ENCODE results near the gene PRXL2C. TPM values are rescaled to one million over a fixed set of nuclear protein-coding genes. Genes with fewer than 3 reads are reported as not detected.
"Not testable (repeated sequence)": the region's sequence is repeated elsewhere in the genome, so short reads cannot be mapped to it uniquely, and the experiment has no call there.

The PRXL2C gene
- total and polyA plus RNA-seq, 2 donors, result 4.7 to 10.6 TPM

- not testable (repeated sequence) for DNase-seq (ENCODE audit: low read depth in 6 of 9, low spot score in 9 of 9)
These were observed 21.5 kb downstream of the PRXL2C start for GRCh38 chr9:96633579-96633978.

GRCh38 chr9:96626912-96627311 lies 28.2 kb downstream of the PRXL2C start:
- Histone ChIP-seq H3K9me3 (ENCODE audit: control insufficient read depth in 2 of 2, insufficient read depth in 1 of 2, low read length in 1 of 2) (no peaks in the 10 kb centered on the region), H3K27ac (ENCODE audit: low read depth in 1 of 2, low read length in 1 of 2) (no peak overlapping the region), H3K36me3 (ENCODE audit: control insufficient read depth in 2 of 2, insufficient read depth in 2 of 2, low read length in 1 of 2) (no peaks in the 10 kb centered on the region), H3K4me3 (ENCODE audit: low read length in 2 of 2) (no peak overlapping the region), H3K4me1 (ENCODE audit: control insufficient read depth in 2 of 2, insufficient read depth in 2 of 2, low read length in 2 of 2) (no peaks in the 10 kb centered on the region), H3K27me3 (ENCODE audit: control insufficient read depth in 2 of 2, insufficient read depth in 1 of 2, low read length in 1 of 2) (peaks cover 3% of the 10 kb centered on the region in 2 donors)
- WGBS, result 86% methylated on average over 6 of the region's 6 CpGs
- DNase-seq (ENCODE audit: low read depth in 6 of 9, low spot score in 9 of 9), result no peak

More at GRCh38 chr9:96633579-96633978, 21.5 kb downstream of the PRXL2C start:
- not testable (repeated sequence) for H3K4me3 ChIP-seq (ENCODE audit: low read length in 2 of 2); H3K27ac ChIP-seq (ENCODE audit: low read depth in 1 of 2, low read length in 1 of 2); H3K4me1 ChIP-seq (ENCODE audit: control insufficient read depth in 2 of 2, insufficient read depth in 2 of 2, low read length in 2 of 2); H3K27me3 ChIP-seq (ENCODE audit: control insufficient read depth in 2 of 2, insufficient read depth in 1 of 2, low read length in 1 of 2); H3K36me3 ChIP-seq (ENCODE audit: control insufficient read depth in 2 of 2, insufficient read depth in 2 of 2, low read length in 1 of 2); H3K9me3 ChIP-seq (ENCODE audit: control insufficient read depth in 2 of 2, insufficient read depth in 1 of 2, low read length in 1 of 2)
- WGBS, result 94% methylated on average over 8 of the region's 8 CpGs

- no peak for DNase-seq (ENCODE audit: low read depth in 6 of 9, low spot score in 9 of 9)
- Histone ChIP-seq H3K4me3 (ENCODE audit: low read length in 2 of 2) (no peak overlapping the region), H3K27me3 (ENCODE audit: control insufficient read depth in 2 of 2, insufficient read depth in 1 of 2, low read length in 1 of 2) (peaks cover 38 to 48% of the 10 kb centered on the region in 2 donors), H3K9me3 (ENCODE audit: control insufficient read depth in 2 of 2, insufficient read depth in 1 of 2, low read length in 1 of 2) (peaks cover 2 to 3% of the 10 kb centered on the region in 2 donors), H3K36me3 (ENCODE audit: control insufficient read depth in 2 of 2, insufficient read depth in 2 of 2, low read length in 1 of 2) (no peaks in the 10 kb centered on the region), H3K27ac (ENCODE audit: low read depth in 1 of 2, low read length in 1 of 2) (no peak overlapping the region), H3K4me1 (ENCODE audit: control insufficient read depth in 2 of 2, insufficient read depth in 2 of 2, low read length in 2 of 2) (peaks cover 0 to 7% of the 10 kb centered on the region in 2 donors)
- 77% methylated on average over 4 of the region's 4 CpGs for WGBS
These were observed 33.5 kb downstream of the PRXL2C start for GRCh38 chr9:96621618-96622017.

DNA sequence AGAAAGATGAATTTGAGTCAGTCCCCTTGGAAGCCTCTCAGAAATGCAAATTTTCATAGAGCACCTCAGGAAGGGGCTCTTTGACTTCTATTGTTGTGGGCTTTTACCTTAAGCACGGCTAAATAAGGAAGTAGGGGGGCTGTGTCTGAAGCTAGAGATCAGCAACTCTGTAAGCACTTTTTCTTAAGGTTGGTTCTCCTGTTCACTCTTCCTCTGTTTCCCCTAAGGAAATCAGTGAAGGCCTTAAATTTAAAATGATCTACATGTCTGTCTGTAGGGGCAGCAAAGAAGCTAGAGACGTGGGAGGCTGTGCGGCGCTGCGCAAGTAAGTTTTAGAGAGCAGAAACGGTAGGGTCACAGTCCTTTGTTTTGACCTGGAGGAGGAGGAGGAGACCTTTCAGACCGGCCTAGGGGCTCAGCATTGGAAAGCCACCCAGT lies 34.3 kb downstream of the PRXL2C start:
- H3K4me3 ChIP-seq (ENCODE audit: low read length in 2 of 2), result no peak overlapping the region
- H3K4me1 ChIP-seq (ENCODE audit: control insufficient read depth in 2 of 2, insufficient read depth in 2 of 2, low read length in 2 of 2), result peaks cover 0 to 7% of the 10 kb centered on the region in 2 donors
- no peak overlapping the region for H3K27ac ChIP-seq (ENCODE audit: low read depth in 1 of 2, low read length in 1 of 2)
- H3K9me3 ChIP-seq (ENCODE audit: control insufficient read depth in 2 of 2, insufficient read depth in 1 of 2, low read length in 1 of 2), result peaks cover 2 to 3% of the 10 kb centered on the region in 2 donors
- no peak for DNase-seq (ENCODE audit: low read depth in 6 of 9, low spot score in 9 of 9)
- 40% methylated on average over 7 of the region's 7 CpGs for WGBS
- peaks cover 38 to 52% of the 10 kb centered on the region in 2 donors for H3K27me3 ChIP-seq (ENCODE audit: control insufficient read depth in 2 of 2, insufficient read depth in 1 of 2, low read length in 1 of 2)
- H3K36me3 ChIP-seq (ENCODE audit: control insufficient read depth in 2 of 2, insufficient read depth in 2 of 2, low read length in 1 of 2), result no peaks in the 10 kb centered on the region

DNA sequence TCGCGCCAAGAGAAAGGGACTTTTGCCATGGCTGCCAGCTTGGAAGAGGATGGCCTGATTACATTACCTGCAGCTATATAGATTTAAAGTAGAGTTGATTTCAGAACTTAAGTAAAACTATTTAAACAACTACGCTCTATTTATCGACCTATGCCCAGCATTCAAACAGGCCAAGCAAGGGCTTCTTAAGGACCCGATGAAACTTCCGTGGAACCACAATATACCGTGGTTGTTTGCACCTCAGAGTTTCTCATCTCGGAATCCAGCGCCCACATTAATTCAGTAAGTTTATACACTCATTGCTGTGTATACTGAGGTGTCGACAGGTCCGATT lies 35.0 kb downstream of the PRXL2C start:
- peaks cover 38 to 52% of the 10 kb centered on the region in 2 donors for H3K27me3 ChIP-seq (ENCODE audit: control insufficient read depth in 2 of 2, insufficient read depth in 1 of 2, low read length in 1 of 2)
- 66% methylated on average over 11 of the region's 11 CpGs for WGBS
- H3K9me3 ChIP-seq (ENCODE audit: control insufficient read depth in 2 of 2, insufficient read depth in 1 of 2, low read length in 1 of 2), result peaks cover 2 to 3% of the 10 kb centered on the region in 2 donors
- peaks cover 0 to 7% of the 10 kb centered on the region in 2 donors for H3K4me1 ChIP-seq (ENCODE audit: control insufficient read depth in 2 of 2, insufficient read depth in 2 of 2, low read length in 2 of 2)
- H3K36me3 ChIP-seq (ENCODE audit: control insufficient read depth in 2 of 2, insufficient read depth in 2 of 2, low read length in 1 of 2), result no peaks in the 10 kb centered on the region
- H3K27ac ChIP-seq (ENCODE audit: low read depth in 1 of 2, low read length in 1 of 2), result no peak overlapping the region
- peak overlapping the region in 1 of 2 donors; percentile 45 for H3K4me3 ChIP-seq (ENCODE audit: low read length in 2 of 2)
- no peak for DNase-seq (ENCODE audit: low read depth in 6 of 9, low spot score in 9 of 9)

- 2% methylated on average over 66 of the region's 66 CpGs for WGBS
- Histone ChIP-seq H3K4me3 (ENCODE audit: low read length in 2 of 2) (peak within 1 kb of the TSS; percentile 16 to 45), H3K9me3 (ENCODE audit: control insufficient read depth in 2 of 2, insufficient read depth in 1 of 2, low read length in 1 of 2) (peaks cover 2 to 3% of the 10 kb centered on the region in 2 donors), H3K27me3 (ENCODE audit: control insufficient read depth in 2 of 2, insufficient read depth in 1 of 2, low read length in 1 of 2) (peaks cover 38 to 52% of the 10 kb centered on the region in 2 donors), H3K36me3 (ENCODE audit: control insufficient read depth in 2 of 2, insufficient read depth in 2 of 2, low read length in 1 of 2) (no peaks in the 10 kb centered on the region), H3K4me1 (ENCODE audit: control insufficient read depth in 2 of 2, insufficient read depth in 2 of 2, low read length in 2 of 2) (peaks cover 0 to 7% of the 10 kb centered on the region in 2 donors), H3K27ac (ENCODE audit: low read depth in 1 of 2, low read length in 1 of 2) (peak within 1 kb of the TSS in 1 of 2 donors; percentile 26)
- DNase-seq (ENCODE audit: low read depth in 6 of 9, low spot score in 9 of 9), result peak in 5 of 9 donors; percentile 13 to 50 (median 28)
These were observed 35.5 kb downstream of the PRXL2C start, which contains the start of gene CDC14B for GRCh38 chr9:96619491-96620180. Gene CDC14B, minus strand, starts transcription at chr9:96619843. Its CDS starts 465 bp downstream, at chr9:96619378.

GRCh38 chr9:96619124-96619465 lies 36.0 kb downstream of the PRXL2C start:
- WGBS, result 2% methylated on average over 54 of the region's 54 CpGs
- H3K27me3 ChIP-seq (ENCODE audit: control insufficient read depth in 2 of 2, insufficient read depth in 1 of 2, low read length in 1 of 2), result peaks cover 38 to 52% of the 10 kb centered on the region in 2 donors
- no peak for DNase-seq (ENCODE audit: low read depth in 6 of 9, low spot score in 9 of 9)
- no peaks in the 10 kb centered on the region for H3K36me3 ChIP-seq (ENCODE audit: control insufficient read depth in 2 of 2, insufficient read depth in 2 of 2, low read length in 1 of 2)
- H3K4me1 ChIP-seq (ENCODE audit: control insufficient read depth in 2 of 2, insufficient read depth in 2 of 2, low read length in 2 of 2), result peaks cover 0 to 7% of the 10 kb centered on the region in 2 donors
- H3K4me3 ChIP-seq (ENCODE audit: low read length in 2 of 2), result peak overlapping the region; percentile 16 to 45
- H3K27ac ChIP-seq (ENCODE audit: low read depth in 1 of 2, low read length in 1 of 2), result no peak overlapping the region
- peaks cover 2 to 3% of the 10 kb centered on the region in 2 donors for H3K9me3 ChIP-seq (ENCODE audit: control insufficient read depth in 2 of 2, insufficient read depth in 1 of 2, low read length in 1 of 2)

- H3K4me1 ChIP-seq (ENCODE audit: control insufficient read depth in 2 of 2, insufficient read depth in 2 of 2, low read length in 2 of 2), result peaks cover 0 to 7% of the 10 kb centered on the region in 2 donors
- peak overlapping the region; percentile 16 to 45 for H3K4me3 ChIP-seq (ENCODE audit: low read length in 2 of 2)
- H3K27me3 ChIP-seq (ENCODE audit: control insufficient read depth in 2 of 2, insufficient read depth in 1 of 2, low read length in 1 of 2), result peaks cover 38 to 52% of the 10 kb centered on the region in 2 donors
- no peak for DNase-seq (ENCODE audit: low read depth in 6 of 9, low spot score in 9 of 9)
- no peaks in the 10 kb centered on the region for H3K36me3 ChIP-seq (ENCODE audit: control insufficient read depth in 2 of 2, insufficient read depth in 2 of 2, low read length in 1 of 2)
- H3K9me3 ChIP-seq (ENCODE audit: control insufficient read depth in 2 of 2, insufficient read depth in 1 of 2, low read length in 1 of 2), result peaks cover 2 to 3% of the 10 kb centered on the region in 2 donors
- peak overlapping the region; percentile 26 to 54 for H3K27ac ChIP-seq (ENCODE audit: low read depth in 1 of 2, low read length in 1 of 2)
- 12% methylated on average over 69 of the region's 69 CpGs for WGBS
These were observed 36.7 kb downstream of the PRXL2C start for GRCh38 chr9:96618209-96619123.
